OCI-LY7 (cell line): ENCODE data around the gene WSB2.

Experiments used
- EZH2phosphoT487 ChIP-seq: fragments of 200-600 bp; sonication (generic); IDR thresholded peaks from 2 replicates; pipeline ENCODE4 v1.6.1; 2018; ENCODE audit warnings: low read depth, borderline replicate concordance, mild to moderate bottlenecking, mixed run types, antibody characterized with exemption, low read length, moderate library complexity, mixed read lengths
- TF ChIP-seq, protein P1 (sequence below): fragments of 200-600 bp; sonication (generic); conservative IDR thresholded peaks from 2 replicates; pipeline ENCODE4 v1.5.1; 2014; ENCODE audit warnings: mild to moderate bottlenecking, antibody characterized with exemption, low read length, moderate library complexity, mixed read lengths

DNA sequence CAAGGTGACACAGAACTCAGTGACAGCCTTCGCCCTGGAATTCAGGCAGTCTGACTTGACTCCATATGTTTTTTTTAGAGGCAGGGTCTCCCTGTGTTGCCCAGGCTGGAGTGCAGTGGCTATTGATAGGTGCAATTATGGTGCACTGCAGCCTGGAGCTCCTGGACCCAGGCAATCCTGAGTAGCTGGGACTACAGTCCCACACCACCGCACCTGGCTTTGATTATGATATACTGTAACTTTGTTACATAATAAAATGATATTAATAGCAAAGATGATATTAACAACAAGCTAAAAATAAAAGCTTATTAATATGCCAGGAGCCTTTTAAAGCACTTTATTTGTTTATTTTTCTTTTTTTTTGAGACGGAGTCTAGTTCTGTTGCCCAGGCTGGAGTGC is 33.1 kb upstream of the WSB2 start:
- TF ChIP-seq, protein P1, sequence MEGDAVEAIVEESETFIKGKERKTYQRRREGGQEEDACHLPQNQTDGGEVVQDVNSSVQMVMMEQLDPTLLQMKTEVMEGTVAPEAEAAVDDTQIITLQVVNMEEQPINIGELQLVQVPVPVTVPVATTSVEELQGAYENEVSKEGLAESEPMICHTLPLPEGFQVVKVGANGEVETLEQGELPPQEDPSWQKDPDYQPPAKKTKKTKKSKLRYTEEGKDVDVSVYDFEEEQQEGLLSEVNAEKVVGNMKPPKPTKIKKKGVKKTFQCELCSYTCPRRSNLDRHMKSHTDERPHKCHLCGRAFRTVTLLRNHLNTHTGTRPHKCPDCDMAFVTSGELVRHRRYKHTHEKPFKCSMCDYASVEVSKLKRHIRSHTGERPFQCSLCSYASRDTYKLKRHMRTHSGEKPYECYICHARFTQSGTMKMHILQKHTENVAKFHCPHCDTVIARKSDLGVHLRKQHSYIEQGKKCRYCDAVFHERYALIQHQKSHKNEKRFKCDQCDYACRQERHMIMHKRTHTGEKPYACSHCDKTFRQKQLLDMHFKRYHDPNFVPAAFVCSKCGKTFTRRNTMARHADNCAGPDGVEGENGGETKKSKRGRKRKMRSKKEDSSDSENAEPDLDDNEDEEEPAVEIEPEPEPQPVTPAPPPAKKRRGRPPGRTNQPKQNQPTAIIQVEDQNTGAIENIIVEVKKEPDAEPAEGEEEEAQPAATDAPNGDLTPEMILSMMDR: no peak
- TF ChIP-seq EZH2phosphoT487: no peak
